Prostate gland (tissue), 2 donors: Measurements from ENCODE around the gene FSCN2.

Experiments
- POLR2A ChIP-seq: fragments of 450-650 bp; IDR thresholded peaks from one replicate; pipeline ENCODE4 v1.6.1; 2016; ENCODE audit warnings: antibody characterized with exemption, mild to moderate bottlenecking
- POLR2AphosphoS5 ChIP-seq: sonication (generic); formaldehyde crosslinking; IDR thresholded peaks from one replicate; pipeline ENCODE4 v1.6.1; 2017; ENCODE audit warnings: antibody characterized with exemption
- TF ChIP-seq, protein P1 (sequence below), 4 experiments: fragments of 200-600 bp in 2 of 4; fragments of 450-650 bp in 2 of 4; sonication (generic) in 2 of 4; IDR thresholded peaks; 1 replicate in 3 of 4; 2 replicates in 1 of 4; pipeline ENCODE4 v1.5.1; 2016 to 2019; ENCODE audit warnings: antibody characterized with exemption in 4 of 4, mild to moderate bottlenecking in 2 of 4, moderate library complexity in 2 of 4

DNA sequence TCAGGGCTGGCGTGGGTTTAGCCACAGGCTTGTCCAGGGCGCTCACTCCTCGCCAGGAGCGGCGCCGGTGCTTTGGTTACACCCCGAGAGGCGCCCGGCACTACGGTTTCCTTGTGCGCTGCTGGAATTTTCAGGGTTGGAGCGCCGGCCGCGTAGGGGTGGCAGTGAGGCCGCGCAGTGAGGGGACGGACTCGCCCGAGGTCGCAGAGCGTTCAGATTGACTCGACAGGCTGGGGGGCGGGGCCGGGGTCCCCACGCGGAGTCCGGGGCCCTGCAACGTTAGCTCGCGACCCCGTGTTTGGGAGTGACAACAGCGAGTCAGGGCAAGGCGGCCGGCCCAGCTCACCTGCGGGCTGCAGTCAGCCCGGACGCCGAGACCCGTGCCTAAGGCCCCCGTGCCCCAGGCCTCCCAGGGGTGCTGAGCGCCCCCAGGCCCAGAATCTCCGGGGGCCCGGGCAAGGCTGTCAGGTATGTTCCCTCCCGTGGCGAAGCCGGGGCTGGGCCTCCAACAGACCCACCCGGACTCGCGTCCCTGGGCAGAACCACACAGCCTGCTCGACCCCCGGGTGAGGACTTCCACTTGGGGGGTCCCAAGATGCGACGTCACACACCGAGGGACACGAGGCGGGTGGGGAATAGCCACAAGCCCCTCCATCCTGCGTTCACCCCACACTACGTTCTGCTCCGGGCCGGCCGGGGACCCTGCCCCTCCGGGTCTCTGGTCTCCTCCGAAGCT lies 14.3 kb upstream of the FSCN2 start:
- peak; percentile 7 for TF ChIP-seq POLR2A
- TF ChIP-seq, protein P1, sequence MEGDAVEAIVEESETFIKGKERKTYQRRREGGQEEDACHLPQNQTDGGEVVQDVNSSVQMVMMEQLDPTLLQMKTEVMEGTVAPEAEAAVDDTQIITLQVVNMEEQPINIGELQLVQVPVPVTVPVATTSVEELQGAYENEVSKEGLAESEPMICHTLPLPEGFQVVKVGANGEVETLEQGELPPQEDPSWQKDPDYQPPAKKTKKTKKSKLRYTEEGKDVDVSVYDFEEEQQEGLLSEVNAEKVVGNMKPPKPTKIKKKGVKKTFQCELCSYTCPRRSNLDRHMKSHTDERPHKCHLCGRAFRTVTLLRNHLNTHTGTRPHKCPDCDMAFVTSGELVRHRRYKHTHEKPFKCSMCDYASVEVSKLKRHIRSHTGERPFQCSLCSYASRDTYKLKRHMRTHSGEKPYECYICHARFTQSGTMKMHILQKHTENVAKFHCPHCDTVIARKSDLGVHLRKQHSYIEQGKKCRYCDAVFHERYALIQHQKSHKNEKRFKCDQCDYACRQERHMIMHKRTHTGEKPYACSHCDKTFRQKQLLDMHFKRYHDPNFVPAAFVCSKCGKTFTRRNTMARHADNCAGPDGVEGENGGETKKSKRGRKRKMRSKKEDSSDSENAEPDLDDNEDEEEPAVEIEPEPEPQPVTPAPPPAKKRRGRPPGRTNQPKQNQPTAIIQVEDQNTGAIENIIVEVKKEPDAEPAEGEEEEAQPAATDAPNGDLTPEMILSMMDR (IDR thresholded peaks at IDR 0.05) = no peak
- TF ChIP-seq POLR2AphosphoS5 = peak; percentile 14
